ENCODE data around the gene RFX7.

- TF ChIP-seq CTCF (IDR thresholded peaks at IDR 0.05; ENCODE audit: low read depth, low read length, poor library complexity, severe bottlenecking) = no peak
- no peak for TF ChIP-seq EZH2phosphoT487 (IDR thresholded peaks at IDR 0.05; ENCODE audit: borderline replicate concordance, low read length)
These were observed 148.3 kb downstream of the RFX7 start for GRCh38 chr15:56095406-56095805.

Data from DOHH2 (cell line).